Smooth muscle cell (in vitro differentiated cells): ENCODE data around the gene HIPK2. TPM values are rescaled to one million over a fixed set of nuclear protein-coding genes. Genes with fewer than 3 reads are reported as not detected.

Experiments
- DNase-seq: peaks from one replicate; lab custom pipeline; 2025; ENCODE audit not compliant: unreplicated experiment; lab: John Stamatoyannopoulos, UW
- H2AFZ ChIP-seq: fragments of 200-600 bp; sonication (generic); 2 replicates; pipeline ENCODE4 v1.6.0; 2016; ENCODE audit warnings: antibody characterized with exemption, low read depth, mild to moderate bottlenecking
- H3F3A ChIP-seq: fragments of 200-600 bp; sonication (generic); 2 replicates; pipeline ENCODE4 v1.6.0; 2017; ENCODE audit warnings: antibody characterized with exemption, low read depth
- H3K27ac ChIP-seq: fragments of 200-600 bp; sonication (generic); 2 replicates; pipeline ENCODE4 v1.5.1; 2016; ENCODE audit warnings: low read depth, mild to moderate bottlenecking
- H3K27me3 ChIP-seq: fragments of 200-600 bp; sonication (generic); 2 replicates; pipeline ENCODE4 v1.6.1; 2016; ENCODE audit warnings: low read depth, mild to moderate bottlenecking
- H3K36me3 ChIP-seq: fragments of 200-600 bp; sonication (generic); 2 replicates; pipeline ENCODE4 v1.5.1; 2016; ENCODE audit warnings: low read depth
- H3K4me1 ChIP-seq: fragments of 200-600 bp; sonication (generic); 2 replicates; pipeline ENCODE4 v1.5.1; 2016; ENCODE audit warnings: low read depth
- H3K4me2 ChIP-seq: fragments of 200-600 bp; sonication (generic); 2 replicates; pipeline ENCODE4 v1.6.0; 2016; ENCODE audit warnings: mild to moderate bottlenecking
- H3K4me3 ChIP-seq: fragments of 200-600 bp; sonication (generic); 2 replicates; pipeline ENCODE4 v1.5.1; 2016; ENCODE audit warnings: mild to moderate bottlenecking
- H3K79me2 ChIP-seq: fragments of 200-600 bp; sonication (generic); 2 replicates; pipeline ENCODE4 v1.6.0; 2016; ENCODE audit warnings: low read depth, mild to moderate bottlenecking
- H3K9ac ChIP-seq: fragments of 200-600 bp; sonication (generic); 2 replicates; pipeline ENCODE4 v1.6.0; 2016; ENCODE audit warnings: low read depth
- H3K9me3 ChIP-seq: fragments of 200-600 bp; sonication (generic); replicated peaks from 2 replicates; pipeline ENCODE4 v1.5.1; 2016; ENCODE audit warnings: low read depth
- H4K20me1 ChIP-seq: fragments of 200-600 bp; sonication (generic); 2 replicates; pipeline ENCODE4 v1.6.0; 2016; ENCODE audit warnings: low read depth
- WGBS: methylation state at CpG from one replicate; pipeline ENCODE4 v1.1.7; 2016; ENCODE audit warnings: low lambda C conversion rate; 5-methylcytosine and 5-hydroxymethylcytosine counted together
- polyA plus RNA-seq: library from polyadenylated mRNA; unstranded; fragments of >200 nt; fragmentation: Nextera tagmentation; extraction: Ambion mirVana; gene quantifications from 2 replicates; pipeline ENCODE4 v1.2.1, GENCODE V29; 2016
- total RNA-seq: library from RNA; depleted of rRNA; stranded (reverse); fragments of >200 nt; gene quantifications from 2 replicates; pipeline ENCODE4 v1.2.3, GENCODE V29; 2014
- TF ChIP-seq, protein P1 (sequence below): fragments of 200-600 bp; sonication (generic); IDR thresholded peaks from 2 replicates; pipeline ENCODE4 v1.5.1; 2017; ENCODE audit warnings: borderline replicate concordance, mild to moderate bottlenecking, antibody characterized with exemption; ENCODE audit not compliant: insufficient read depth, poor library complexity, severe bottlenecking

The HIPK2 gene
- total and polyA plus RNA-seq, 2 experiments from 2014 or later = 3.0 to 11.2 TPM

DNA sequence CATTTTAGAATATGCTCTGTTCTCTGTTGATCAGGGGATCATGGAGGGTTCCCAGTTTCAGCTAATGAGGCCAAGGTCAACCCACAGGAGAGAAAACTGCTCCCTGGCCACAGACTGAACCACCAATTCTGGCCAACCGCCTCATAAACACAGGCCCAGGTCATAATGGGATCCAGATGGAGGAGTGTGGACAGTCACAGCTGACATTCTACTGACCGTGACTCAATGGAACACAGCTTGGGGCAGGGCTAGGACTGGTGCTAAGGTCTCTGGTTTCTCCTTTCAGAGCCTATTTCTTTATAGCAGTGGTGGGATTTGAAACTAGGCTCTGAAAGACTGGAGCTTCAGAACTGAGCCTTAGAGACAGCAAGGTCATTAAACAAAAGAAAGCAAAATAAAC lies 68.3 kb downstream of the HIPK2 start:
- WGBS = 37% methylated on average over 2 of the region's 2 CpGs
- Histone ChIP-seq H3K9ac (no peak overlapping the region), H3K36me3 (no peaks in the 10 kb centered on the region), H3F3A (no peaks in the 10 kb centered on the region), H4K20me1 (peaks cover 59% of the 10 kb centered on the region), H3K4me1 (peaks cover 3% of the 10 kb centered on the region), H3K4me2 (peak overlapping the region; percentile 6), H3K27ac (no peak overlapping the region), H3K79me2 (no peaks in the 10 kb centered on the region), H2AFZ (no peak overlapping the region), H3K9me3 (no peaks in the 10 kb centered on the region), H3K27me3 (no peaks in the 10 kb centered on the region), H3K4me3 (no peak overlapping the region)
- TF ChIP-seq, protein P1, sequence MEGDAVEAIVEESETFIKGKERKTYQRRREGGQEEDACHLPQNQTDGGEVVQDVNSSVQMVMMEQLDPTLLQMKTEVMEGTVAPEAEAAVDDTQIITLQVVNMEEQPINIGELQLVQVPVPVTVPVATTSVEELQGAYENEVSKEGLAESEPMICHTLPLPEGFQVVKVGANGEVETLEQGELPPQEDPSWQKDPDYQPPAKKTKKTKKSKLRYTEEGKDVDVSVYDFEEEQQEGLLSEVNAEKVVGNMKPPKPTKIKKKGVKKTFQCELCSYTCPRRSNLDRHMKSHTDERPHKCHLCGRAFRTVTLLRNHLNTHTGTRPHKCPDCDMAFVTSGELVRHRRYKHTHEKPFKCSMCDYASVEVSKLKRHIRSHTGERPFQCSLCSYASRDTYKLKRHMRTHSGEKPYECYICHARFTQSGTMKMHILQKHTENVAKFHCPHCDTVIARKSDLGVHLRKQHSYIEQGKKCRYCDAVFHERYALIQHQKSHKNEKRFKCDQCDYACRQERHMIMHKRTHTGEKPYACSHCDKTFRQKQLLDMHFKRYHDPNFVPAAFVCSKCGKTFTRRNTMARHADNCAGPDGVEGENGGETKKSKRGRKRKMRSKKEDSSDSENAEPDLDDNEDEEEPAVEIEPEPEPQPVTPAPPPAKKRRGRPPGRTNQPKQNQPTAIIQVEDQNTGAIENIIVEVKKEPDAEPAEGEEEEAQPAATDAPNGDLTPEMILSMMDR = no peak
- DNase-seq = no peak

DNA sequence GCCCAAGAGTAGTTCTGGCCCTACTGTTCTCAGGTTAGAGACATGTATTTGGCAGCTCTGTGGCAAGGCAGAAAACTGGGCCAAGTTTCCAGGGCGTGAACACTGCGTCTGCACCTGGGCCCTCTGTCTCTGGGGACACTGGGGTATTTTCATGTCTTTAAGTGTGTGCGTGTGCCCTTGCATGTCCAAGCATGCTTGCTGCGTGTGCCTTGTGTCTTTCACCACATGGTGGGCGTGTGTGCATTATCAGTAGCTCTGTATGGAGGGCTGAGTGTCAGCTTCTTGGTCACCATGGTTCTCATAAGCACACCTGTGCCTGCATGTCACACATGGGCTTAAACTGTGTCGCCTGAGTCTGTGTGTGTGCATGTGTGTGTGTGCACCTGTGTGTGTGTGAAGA lies 69.3 kb downstream of the HIPK2 start:
- no peak overlapping the region for H3K27ac ChIP-seq
- H4K20me1 ChIP-seq = peaks cover 60% of the 10 kb centered on the region
- H3K4me1 ChIP-seq = peaks cover 3% of the 10 kb centered on the region
- no peaks in the 10 kb centered on the region for H3K79me2 ChIP-seq
- H3K4me3 ChIP-seq = no peak overlapping the region
- H3F3A ChIP-seq = no peaks in the 10 kb centered on the region
- no peak for DNase-seq
- no peaks in the 10 kb centered on the region for H3K36me3 ChIP-seq
- H3K9ac ChIP-seq = no peak overlapping the region
- H3K9me3 ChIP-seq = no peaks in the 10 kb centered on the region
- H2AFZ ChIP-seq = no peak overlapping the region
- no peak overlapping the region for H3K4me2 ChIP-seq
- WGBS = 98% methylated on average over 6 of the region's 6 CpGs
- H3K27me3 ChIP-seq = no peaks in the 10 kb centered on the region
- TF ChIP-seq, protein P1 = no peak

DNA sequence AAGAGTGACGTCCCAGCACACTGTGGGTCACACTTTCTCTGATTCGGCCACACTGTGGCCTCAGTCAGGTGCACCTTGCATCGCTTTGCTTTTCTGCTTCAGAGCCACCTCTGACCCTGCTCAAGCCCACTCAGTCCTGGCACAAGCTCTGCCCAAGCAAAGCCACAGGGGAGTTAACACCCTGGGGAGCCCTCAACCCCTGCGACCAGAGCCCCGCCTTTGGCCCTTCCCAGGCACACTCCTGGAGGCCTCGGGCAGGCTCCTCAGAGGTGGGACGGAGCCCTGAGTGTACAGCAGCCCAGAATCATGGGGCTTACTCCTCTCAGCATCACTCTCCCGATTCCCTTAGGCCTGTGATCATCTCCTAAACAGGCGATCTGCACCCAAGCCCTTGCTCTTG lies 71.0 kb downstream of the HIPK2 start:
- H3K9ac ChIP-seq = no peak overlapping the region
- H3K4me3 ChIP-seq = no peak overlapping the region
- H2AFZ ChIP-seq = no peak overlapping the region
- WGBS = 90% methylated on average over 9 of the region's 9 CpGs
- no peak overlapping the region for H3K27ac ChIP-seq
- H3K79me2 ChIP-seq = no peaks in the 10 kb centered on the region
- no peaks in the 10 kb centered on the region for H3K9me3 ChIP-seq
- peaks cover 52% of the 10 kb centered on the region for H4K20me1 ChIP-seq
- no peaks in the 10 kb centered on the region for H3F3A ChIP-seq
- DNase-seq = no peak
- TF ChIP-seq, protein P1 = no peak
- no peaks in the 10 kb centered on the region for H3K36me3 ChIP-seq
- no peaks in the 10 kb centered on the region for H3K27me3 ChIP-seq
- H3K4me1 ChIP-seq = peaks cover 6% of the 10 kb centered on the region
- H3K4me2 ChIP-seq = no peak overlapping the region

DNA sequence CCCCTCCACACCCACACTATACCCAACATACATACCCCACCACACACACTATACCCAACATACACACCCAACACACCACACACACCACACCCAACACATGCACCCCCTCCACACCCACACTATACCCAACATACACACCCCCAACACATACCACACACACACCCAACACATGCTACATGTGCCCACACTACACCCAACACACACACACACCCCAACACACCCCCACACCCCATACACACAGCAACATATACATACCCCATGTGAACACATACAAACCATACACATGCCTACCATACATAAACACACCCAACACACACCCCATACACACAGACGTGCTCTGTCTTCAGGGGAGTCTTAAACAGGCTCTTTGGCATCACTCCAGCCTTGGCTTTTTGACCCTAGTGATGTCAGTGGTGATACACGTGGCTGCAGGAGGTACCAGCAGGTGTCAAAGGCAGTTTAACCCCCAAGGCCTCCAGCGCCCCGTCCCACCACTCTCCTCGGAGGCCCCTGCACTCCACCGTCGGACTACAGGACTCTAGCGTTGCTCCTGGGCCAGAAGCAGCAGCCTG lies 73.4 kb downstream of the HIPK2 start:
- Histone ChIP-seq H3K9me3 (no peaks in the 10 kb centered on the region), H3K4me1 (peaks cover 4% of the 10 kb centered on the region), H3K79me2 (no peaks in the 10 kb centered on the region), H3K9ac (no peak overlapping the region), H3K4me2 (no peak overlapping the region), H3K27me3 (no peaks in the 10 kb centered on the region), H3K36me3 (no peaks in the 10 kb centered on the region), H3F3A (no peaks in the 10 kb centered on the region), H3K27ac (no peak overlapping the region), H3K4me3 (no peak overlapping the region), H2AFZ (no peak overlapping the region), H4K20me1 (peaks cover 62% of the 10 kb centered on the region)
- 98% methylated on average over 8 of the region's 8 CpGs for WGBS
- TF ChIP-seq, protein P1 = no peak
- no peak for DNase-seq
